Ishikawa (cell line): ENCODE measurements around the gene C17orf114.

ENCODE experiments used
- CEBPB ChIP-seq: IDR thresholded peaks from 2 replicates; pipeline ENCODE4 v1.6.1; 2012
- REST ChIP-seq: IDR thresholded peaks from 2 replicates; pipeline ENCODE4 v1.6.1; 2012; ENCODE audit warnings: low read depth, mild to moderate bottlenecking
- YY1 ChIP-seq: IDR thresholded peaks from 2 replicates; pipeline ENCODE4 v1.6.1; 2012; ENCODE audit warnings: low read depth

GRCh38 chr17:4839221-4839620 lies 37.1 kb upstream of the C17orf114 start:
- TF ChIP-seq YY1 (no peak), REST (no peak), CEBPB (no peak)
